ENCODE results near the gene LSM10.
A peak's percentile ranks its signal among the peaks of the same experiment; 100 is the strongest.

The LSM10 gene

GRCh38 chr1:36397378-36398230 lies at the start of gene LSM10:
Gene LSM10 (minus strand): TSS chr1:36397908. CDS start chr1:36394129, 3,779 bp downstream.
- DNase-seq (ENCODE audit: low read depth, low spot score) = peak; percentile 76

GRCh38 chr1:36447450-36447849 lies 49.7 kb upstream of the LSM10 start:
- DNase-seq (ENCODE audit: low read depth, low spot score) = no peak

DNA sequence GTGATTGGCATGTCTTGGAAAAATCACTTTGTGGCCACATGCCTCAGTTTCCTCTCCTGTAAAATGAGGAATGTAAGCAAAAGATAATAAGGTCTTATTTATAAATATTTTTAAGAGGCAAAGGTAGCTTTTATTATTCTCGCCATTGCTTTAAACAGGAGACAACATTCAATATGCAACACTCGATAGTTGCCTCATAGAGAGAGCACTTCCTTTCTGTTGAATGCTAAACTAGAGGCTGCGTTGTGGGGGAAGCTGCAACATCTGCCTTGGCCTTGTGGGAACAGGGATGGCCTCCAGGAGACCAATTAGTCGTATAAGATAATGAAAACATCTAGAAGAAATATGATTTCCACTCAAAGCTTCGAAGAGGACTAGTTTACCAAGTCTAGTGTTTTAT lies 49.0 kb upstream of the LSM10 start:
- no peak for DNase-seq (ENCODE audit: low read depth, low spot score)

DNA sequence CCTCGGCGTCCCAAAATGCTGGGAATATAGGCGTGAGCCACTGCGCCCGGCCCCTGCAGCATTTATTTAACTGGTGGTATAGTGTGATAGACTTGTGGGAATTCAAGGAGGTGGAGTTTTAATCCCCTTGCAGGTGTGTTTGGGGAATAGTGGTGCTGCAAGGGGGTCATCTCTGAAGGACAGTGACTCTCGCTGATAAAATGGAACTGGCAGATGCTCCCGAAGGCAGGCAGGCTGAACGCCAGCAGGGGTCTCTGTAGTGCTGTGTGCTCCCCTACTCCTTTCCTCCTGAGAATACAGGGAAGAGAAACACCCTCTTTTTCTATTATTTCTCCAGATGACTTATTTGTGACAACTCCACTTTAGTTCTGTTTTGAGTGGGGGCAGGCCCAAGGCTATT lies 48.6 kb upstream of the LSM10 start:
- DNase-seq (ENCODE audit: low read depth, low spot score) = no peak

DNA sequence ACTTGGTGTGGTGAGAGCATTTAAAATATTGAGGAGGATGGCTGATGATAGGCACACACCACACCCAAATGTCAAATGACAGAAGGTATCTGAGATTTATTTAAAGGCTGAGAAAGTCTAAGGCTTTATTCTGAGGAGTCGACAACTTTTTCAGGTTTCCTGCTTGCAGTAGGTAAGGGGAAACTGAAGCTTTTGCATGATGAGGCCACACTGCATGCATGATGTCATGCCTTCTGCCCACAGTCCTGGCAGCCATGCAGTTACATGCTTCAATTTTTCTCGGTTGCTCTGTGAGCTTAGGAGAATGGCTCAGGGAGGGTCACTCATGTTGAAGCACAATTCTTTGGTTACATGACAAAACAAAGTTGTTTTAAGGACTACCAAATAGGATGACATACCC lies 45.6 kb upstream of the LSM10 start:
- no peak for DNase-seq (ENCODE audit: low read depth, low spot score)

GRCh38 chr1:36442337-36442736 lies 44.6 kb upstream of the LSM10 start:
- DNase-seq (ENCODE audit: low read depth, low spot score) = no peak

DNA sequence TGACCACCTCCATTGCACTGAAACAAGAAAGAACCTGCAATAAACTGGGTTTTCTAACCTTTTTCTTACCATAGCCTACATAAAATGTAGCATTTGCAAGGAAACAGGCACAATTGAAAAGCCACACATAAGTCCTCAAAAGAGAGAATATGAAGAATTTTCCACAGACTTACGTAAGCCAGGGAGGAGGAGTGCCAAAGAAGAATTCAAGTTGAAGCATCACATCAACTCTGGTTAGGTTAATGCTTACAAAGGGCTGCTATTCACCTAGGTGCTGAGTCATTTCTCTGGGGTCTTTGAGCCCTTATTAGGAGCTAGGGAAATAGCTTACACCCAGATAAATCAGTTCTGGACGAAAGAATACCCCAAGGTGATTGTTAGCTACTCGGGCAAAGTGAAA lies 42.9 kb upstream of the LSM10 start:
- no peak for DNase-seq (ENCODE audit: low read depth, low spot score)

DNA sequence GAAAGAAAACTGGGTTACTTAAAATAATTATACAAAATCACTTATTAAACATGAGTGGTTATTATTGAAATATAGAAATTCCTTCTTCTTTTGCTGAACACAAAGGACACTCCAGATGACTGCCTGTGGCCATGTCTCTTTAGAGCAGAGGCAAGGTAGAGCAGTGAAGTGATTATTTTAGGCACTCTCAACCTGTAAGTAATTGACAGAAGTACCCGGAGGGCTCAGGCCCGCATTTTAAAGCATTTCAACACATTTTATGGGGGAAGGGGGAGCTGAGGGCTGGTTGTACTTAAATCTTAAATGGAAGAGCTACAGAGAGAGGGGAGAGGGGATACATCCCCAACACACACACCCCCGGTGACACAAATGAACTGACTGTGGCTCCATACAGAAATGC lies 42.3 kb upstream of the LSM10 start:
- no peak for DNase-seq (ENCODE audit: low read depth, low spot score)

DNA sequence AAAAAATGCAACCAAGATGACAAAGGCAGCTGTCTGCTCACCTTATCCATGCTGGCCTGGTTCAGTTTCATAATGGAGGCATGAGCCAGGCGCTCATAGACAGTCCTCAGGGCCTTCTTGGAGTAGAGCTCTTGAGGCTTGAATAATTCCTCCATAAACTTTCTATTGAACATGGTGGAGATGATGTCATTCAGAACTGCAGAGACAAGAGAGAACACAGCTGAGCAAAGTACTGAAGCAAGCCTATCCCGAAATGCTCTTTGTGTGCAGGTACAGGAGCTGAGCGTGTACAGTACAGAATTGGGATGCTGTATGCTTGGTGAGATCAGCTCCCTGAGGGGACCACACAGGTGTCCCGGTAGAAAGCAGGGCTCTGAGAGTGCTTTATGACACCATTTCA lies 41.0 kb upstream of the LSM10 start:
- no peak for DNase-seq (ENCODE audit: low read depth, low spot score)

GRCh38 chr1:36436821-36437220 lies 39.1 kb upstream of the LSM10 start:
- DNase-seq (ENCODE audit: low read depth, low spot score) = no peak

DNA sequence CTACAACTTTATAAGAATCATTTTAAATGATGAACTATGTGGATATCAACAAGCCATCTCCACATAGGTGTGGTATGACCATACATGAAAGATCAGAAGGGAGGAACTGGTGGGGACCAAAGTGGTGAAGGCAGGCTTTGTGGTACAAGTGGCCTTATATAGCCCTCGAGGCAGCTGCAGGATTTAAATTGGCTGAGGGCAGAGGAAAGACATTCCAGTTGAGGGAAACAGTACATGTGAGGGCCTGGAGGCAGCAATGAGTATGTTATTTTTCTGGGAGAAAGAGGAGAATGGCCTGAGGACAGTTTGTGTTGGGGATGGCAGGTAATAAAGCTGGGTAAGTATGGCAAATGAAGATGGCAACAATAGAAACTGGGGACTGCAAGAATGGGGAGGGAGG lies 35.4 kb upstream of the LSM10 start:
- no peak for DNase-seq (ENCODE audit: low read depth, low spot score)

DNA sequence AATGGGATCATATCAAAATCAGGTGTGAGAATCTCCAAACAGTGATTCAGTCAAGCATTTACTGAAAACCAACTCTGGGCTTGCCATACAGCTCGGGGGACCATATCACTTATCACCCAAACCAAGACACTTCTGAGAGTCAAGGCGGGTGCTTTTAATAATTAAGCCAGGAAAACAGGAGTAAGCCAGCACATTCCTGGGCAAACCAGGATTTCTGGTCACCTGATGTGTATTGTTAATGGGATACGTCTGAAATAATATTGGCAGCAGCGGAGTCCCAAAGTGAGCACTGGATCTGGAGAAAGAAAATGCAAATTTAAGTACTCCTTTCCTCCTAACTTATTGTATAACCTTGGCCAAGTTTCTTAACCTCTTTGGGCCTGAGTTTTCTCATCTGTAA lies 34.9 kb upstream of the LSM10 start:
- DNase-seq (ENCODE audit: low read depth, low spot score) = no peak

- DNase-seq (ENCODE audit: low read depth, low spot score) = no peak
Observed at GRCh38 chr1:36425791-36426190, 28.1 kb upstream of the LSM10 start.

DNA sequence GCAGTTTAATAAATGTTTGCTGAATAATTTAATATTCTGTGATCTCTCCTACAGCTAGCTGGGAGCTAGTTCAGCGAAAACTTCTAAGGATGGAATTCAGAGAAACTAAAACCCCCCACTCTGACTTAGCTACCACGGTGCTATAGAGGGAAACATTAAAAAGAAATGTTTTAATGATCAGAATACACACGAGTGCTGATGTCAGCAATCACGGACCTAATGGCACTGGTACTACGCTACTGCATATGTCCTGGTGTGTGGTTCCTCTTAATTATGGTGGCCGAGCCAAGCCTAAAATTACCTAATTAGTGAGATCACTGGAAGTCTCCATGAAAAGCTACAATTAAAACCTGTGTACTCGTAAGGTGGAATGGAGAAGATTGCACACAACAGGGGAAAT lies 23.9 kb upstream of the LSM10 start:
- DNase-seq (ENCODE audit: low read depth, low spot score) = no peak

GRCh38 chr1:36420836-36421317 lies 23.2 kb upstream of the LSM10 start:
- DNase-seq (ENCODE audit: low read depth, low spot score) = peak; percentile 79

DNA sequence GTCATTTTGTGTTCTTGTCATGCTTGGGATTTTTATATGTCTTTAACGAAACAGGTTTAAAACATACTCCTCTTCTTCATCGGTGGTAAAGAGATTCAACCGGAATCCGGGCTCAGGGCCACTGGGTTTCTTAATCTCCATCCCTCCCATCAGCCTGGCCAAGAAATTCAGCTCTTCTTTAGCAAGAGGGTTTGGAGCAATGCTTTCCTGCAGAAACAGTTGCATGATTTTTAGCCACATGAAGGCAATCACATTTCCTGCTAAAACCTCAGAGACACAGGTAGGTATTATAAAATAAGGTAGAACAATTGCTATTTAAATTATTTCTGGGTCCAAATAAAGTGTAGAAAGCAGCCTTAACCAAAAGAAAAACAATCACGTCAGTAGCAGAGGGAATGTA lies 22.7 kb upstream of the LSM10 start:
- DNase-seq (ENCODE audit: low read depth, low spot score) = no peak

GRCh38 chr1:36419569-36419968 lies 21.9 kb upstream of the LSM10 start:
- DNase-seq (ENCODE audit: low read depth, low spot score) = no peak

DNA sequence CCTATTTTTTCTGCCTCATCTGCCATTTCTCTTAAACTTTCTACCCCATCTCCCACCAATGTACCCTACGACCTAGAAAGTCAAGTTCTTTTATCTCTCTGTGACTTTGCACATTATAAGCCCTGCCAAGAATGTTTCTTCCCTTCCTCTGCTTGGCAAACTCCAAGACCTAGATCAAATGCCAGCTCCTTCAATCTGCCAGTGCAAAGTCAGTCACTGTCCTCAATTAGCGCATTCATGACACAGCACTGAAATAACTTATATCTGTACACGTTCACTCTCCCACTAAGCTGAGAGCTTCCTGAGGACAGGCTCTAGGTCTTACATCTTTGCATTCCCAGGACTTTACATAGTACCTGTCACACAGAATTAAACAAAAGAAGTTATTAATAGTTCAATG lies 21.4 kb upstream of the LSM10 start:
- no peak for DNase-seq (ENCODE audit: low read depth, low spot score)

DNA sequence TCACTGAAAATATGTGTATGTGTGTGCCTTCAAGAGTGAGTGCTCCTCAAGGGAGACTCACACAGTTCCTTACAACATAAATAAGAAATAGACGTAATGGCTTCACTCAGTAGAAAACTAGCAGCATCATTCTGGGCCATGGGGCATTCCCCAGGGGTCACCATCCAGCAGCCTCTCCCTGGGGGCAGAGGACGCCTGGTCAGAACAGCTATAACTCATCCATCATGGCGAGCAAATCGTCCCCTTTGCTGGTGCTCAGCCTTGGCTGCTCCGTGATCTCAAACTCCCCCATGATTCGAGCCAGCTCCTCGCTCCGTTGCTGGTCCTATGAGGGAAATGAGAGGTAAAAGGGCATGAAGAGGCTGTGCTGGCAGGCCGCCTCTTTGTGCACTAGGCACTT lies 20.2 kb upstream of the LSM10 start:
- no peak for DNase-seq (ENCODE audit: low read depth, low spot score)

GRCh38 chr1:36415661-36416326 lies 18.1 kb upstream of the LSM10 start:
- no peak for DNase-seq (ENCODE audit: low read depth, low spot score)

DNA sequence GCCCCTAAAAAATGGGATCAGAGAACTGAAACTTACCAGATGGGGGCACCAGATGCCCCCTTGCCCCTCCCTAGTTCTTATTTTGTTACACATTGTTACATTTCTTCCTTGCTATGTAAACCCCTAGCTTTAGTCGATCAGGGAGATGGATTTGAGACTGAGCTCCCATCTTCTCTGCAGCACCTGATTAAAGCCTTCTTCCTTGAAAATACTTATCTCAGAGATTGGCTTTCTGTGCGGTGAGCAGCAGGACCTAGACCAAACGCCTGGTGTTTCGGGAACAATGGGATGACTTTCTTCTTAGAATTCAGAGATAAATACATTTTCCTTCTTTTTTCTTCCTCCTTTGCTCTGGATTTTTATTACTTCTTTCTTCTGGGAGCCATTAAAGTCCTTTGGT lies 16.7 kb upstream of the LSM10 start:
- DNase-seq (ENCODE audit: low read depth, low spot score) = no peak

DNA sequence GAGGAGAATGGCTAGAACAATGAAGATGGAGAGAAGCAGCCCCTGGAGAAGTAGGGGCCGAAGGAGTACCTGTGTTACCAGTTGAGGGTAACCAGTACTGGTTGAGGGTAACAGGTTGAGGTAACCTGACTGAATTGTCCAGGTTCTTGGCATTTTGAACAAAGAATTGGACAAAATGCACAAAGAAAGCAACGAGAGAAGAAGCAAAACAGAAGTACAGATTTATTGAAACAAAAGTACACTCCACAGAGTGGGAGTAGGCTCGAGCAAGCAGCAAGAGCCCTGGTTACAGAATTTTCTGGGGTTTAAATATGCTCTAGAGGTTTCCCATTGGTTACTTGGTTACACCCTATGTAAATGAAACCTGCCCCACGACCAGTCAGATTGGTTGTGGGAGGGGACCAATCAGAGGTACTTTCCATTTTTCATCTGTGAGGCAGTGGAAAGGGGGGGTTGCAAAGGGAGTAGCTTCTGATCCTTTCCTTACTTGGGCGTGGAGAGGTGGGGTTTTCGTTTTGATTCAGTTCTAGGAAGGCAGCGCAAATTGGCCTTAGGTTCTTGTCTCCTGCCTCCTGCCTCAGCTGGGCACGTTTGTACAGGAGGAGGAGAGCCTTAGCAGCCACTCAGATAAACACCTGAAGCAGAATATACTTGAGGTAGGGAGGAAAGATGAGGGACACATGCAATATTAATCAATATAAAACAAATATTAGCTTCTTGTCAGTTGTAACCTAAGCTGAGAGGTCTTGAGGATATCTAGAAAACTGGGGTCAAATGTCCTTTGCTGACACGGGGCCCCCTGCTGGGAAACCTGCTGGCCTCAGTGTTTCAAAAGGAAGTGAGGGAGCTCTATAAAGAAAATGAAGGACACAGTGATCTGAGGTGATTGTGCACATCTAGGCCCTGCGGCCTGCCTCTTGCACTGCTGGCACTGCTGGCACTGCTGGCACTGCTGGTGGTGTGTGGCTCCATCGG lies 14.3 kb upstream of the LSM10 start:
- DNase-seq (ENCODE audit: low read depth, low spot score) = no peak
